Measurements from ENCODE around the gene FSIP1. TPM values are rescaled to one million over a fixed set of nuclear protein-coding genes. Genes with fewer than 3 reads are reported as not detected.

Gene FSIP1
- total RNA-seq, 2 experiments from 2014 or later = 0.50 to 0.56 TPM

DNA sequence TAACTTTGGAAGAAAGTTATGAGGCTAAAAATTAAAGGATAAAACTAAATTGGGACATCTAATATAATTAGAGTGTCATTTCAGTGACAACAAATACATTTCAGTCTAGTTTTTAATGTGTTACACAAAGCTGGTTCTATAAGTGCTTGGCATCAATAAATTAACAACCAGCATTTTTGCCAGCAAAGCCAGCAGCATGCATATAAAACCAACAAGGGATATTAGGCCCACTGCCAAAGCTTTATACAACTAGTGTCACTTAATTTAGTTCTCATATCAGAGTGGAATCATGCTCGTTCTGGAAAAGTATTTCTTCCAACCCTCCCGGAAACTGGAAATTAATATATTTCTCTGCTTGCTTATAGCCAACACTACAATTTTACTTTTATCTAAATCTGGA is 113.0 kb downstream of the FSIP1 start:
- Mint-ChIP-seq H3K27me3 (peaks cover 5% of the 10 kb centered on the region), H3K36me3 (no peaks in the 10 kb centered on the region), H3K9me3 (ENCODE audit: low read depth) (no peaks in the 10 kb centered on the region), H3K27ac (no peak overlapping the region), H3K4me3 (no peak overlapping the region), H3K4me1 (peaks cover 2% of the 10 kb centered on the region)
- DNase-seq (no peak), ATAC-seq (no peak)
- CTCF ChIA-PET = interaction anchor here (1.8 to 1.9 kb wide), 2 partner anchors 15 to 87 kb away, joined by 5 to 7 read pairs; no protein-coding TSS in a partner anchor

GRCh38 chr15:39669241-39669640 is 113.4 kb downstream of the FSIP1 start:
- peaks cover 8% of the 10 kb centered on the region for H3K27me3 Mint-ChIP-seq
- CTCF ChIA-PET = interaction anchor here (1.4 to 1.9 kb wide), 3 partner anchors 15 to 88 kb away, joined by 3 to 7 read pairs (median 5); no protein-coding TSS in a partner anchor
- no peak overlapping the region for H3K4me3 Mint-ChIP-seq
- H3K36me3 Mint-ChIP-seq = no peaks in the 10 kb centered on the region
- H3K4me1 Mint-ChIP-seq = peaks cover 2% of the 10 kb centered on the region
- H3K27ac Mint-ChIP-seq = no peak overlapping the region
- no peak for ATAC-seq
- H3K9me3 Mint-ChIP-seq (ENCODE audit: low read depth) = no peaks in the 10 kb centered on the region
- no peak for DNase-seq

GRCh38 chr15:39668457-39668856 is 114.2 kb downstream of the FSIP1 start:
- DNase-seq (no peak), ATAC-seq (no peak)
- no peaks in the 10 kb centered on the region for H3K36me3 Mint-ChIP-seq
- H3K27ac Mint-ChIP-seq = no peak overlapping the region
- CTCF ChIA-PET = interaction anchor here (1.4 to 1.9 kb wide), 2 partner anchors 14 to 24 kb away, joined by 3 to 5 read pairs; no protein-coding TSS in a partner anchor
- no peak overlapping the region for H3K4me3 Mint-ChIP-seq
- H3K27me3 Mint-ChIP-seq = peaks cover 10% of the 10 kb centered on the region
- no peaks in the 10 kb centered on the region for H3K9me3 Mint-ChIP-seq (ENCODE audit: low read depth)
- H3K4me1 Mint-ChIP-seq = peaks cover 2% of the 10 kb centered on the region

DNA sequence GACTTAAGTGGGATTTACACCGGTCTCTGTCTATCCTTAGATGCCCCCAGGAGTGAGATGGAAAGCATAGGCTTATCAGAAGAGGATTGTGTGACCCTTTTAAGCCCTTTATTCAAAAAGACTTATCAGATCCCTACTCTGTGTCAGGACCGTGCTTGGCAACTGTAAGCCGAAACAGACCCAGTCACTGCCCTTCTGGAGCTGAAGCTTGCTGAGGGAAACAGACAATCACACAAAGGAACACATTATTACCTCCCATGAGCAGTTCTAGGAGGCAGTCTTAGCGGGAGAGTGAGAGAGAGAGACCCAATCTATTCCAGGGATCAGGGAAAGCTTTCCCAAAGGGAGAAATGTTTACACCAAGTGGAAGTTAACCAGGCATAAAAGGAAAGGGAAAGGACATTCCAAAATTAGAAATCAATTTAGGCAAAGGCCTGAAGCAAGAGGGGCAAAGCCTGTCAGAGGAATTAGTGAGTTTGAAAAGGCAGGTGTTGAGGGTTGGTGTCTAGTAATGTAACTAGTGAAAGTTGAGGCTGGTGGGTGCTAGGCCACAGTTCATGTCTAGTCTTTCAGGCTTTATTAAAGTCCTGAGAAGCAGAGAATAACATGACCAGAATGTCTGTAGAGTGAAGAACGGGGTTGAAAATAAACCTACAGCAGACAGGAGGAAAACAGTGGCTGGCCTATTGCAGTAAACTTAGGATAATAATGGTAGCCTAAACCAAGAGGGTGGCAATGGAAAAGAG is 115.1 kb downstream of the FSIP1 start:
- peaks cover 2% of the 10 kb centered on the region for H3K4me1 Mint-ChIP-seq
- DNase-seq = no peak
- no peaks in the 10 kb centered on the region for H3K36me3 Mint-ChIP-seq
- CTCF ChIA-PET = interaction anchor here (0.7 to 1.4 kb wide), 2 partner anchors 14 to 22 kb away, joined by 3 read pairs; no protein-coding TSS in a partner anchor
- H3K27me3 Mint-ChIP-seq = peaks cover 12% of the 10 kb centered on the region
- no peak overlapping the region for H3K27ac Mint-ChIP-seq
- H3K9me3 Mint-ChIP-seq (ENCODE audit: low read depth) = no peaks in the 10 kb centered on the region
- no peak for ATAC-seq
- H3K4me3 Mint-ChIP-seq = no peak overlapping the region

- H3K4me1 Mint-ChIP-seq = peaks cover 2% of the 10 kb centered on the region
- CTCF ChIA-PET = interaction anchor here (0.7 to 1.4 kb wide), 3 partner anchors 13 to 87 kb away, joined by 3 read pairs; no protein-coding TSS in a partner anchor
- ATAC-seq = no peak
- H3K4me3 Mint-ChIP-seq = no peak overlapping the region
- H3K36me3 Mint-ChIP-seq = no peaks in the 10 kb centered on the region
- peaks cover 12% of the 10 kb centered on the region for H3K27me3 Mint-ChIP-seq
- no peaks in the 10 kb centered on the region for H3K9me3 Mint-ChIP-seq (ENCODE audit: low read depth)
- no peak for DNase-seq
- no peak overlapping the region for H3K27ac Mint-ChIP-seq
These were observed 116.0 kb downstream of the FSIP1 start for GRCh38 chr15:39666677-39667076.

- Mint-ChIP-seq H3K9me3 (ENCODE audit: low read depth) (no peaks in the 10 kb centered on the region), H3K36me3 (no peaks in the 10 kb centered on the region), H3K27ac (no peak overlapping the region), H3K4me1 (peaks cover 2% of the 10 kb centered on the region), H3K27me3 (peaks cover 10% of the 10 kb centered on the region), H3K4me3 (no peak overlapping the region)
- DNase-seq (no peak), ATAC-seq (no peak)
- CTCF ChIA-PET = interaction anchor here (0.8 to 1.9 kb wide), 2 partner anchors 21 to 85 kb away, joined by 3 to 7 read pairs; partner anchors contain the start of gene THBS1
These were observed 116.9 kb downstream of the FSIP1 start for GRCh38 chr15:39665629-39666250.

GRCh38 chr15:39663704-39664250 is 118.9 kb downstream of the FSIP1 start:
- H3K4me3 Mint-ChIP-seq = no peak overlapping the region

GRCh38 chr15:39661776-39662175 is 120.9 kb downstream of the FSIP1 start:
- DNase-seq (no peak), ATAC-seq (no peak)
- Mint-ChIP-seq H3K36me3 (peaks cover 3% of the 10 kb centered on the region), H3K27me3 (peaks cover 10% of the 10 kb centered on the region), H3K4me1 (peaks cover 2% of the 10 kb centered on the region), H3K4me3 (no peak overlapping the region), H3K9me3 (ENCODE audit: low read depth) (no peaks in the 10 kb centered on the region), H3K27ac (no peak overlapping the region)
- CTCF ChIA-PET = no interaction called here

More at GRCh38 chr15:39663704-39664250, 118.9 kb downstream of the FSIP1 start:
- DNase-seq = no peak
- peaks cover 10% of the 10 kb centered on the region for H3K27me3 Mint-ChIP-seq
- H3K9me3 Mint-ChIP-seq (ENCODE audit: low read depth) = no peaks in the 10 kb centered on the region
- H3K36me3 Mint-ChIP-seq = peaks cover 1% of the 10 kb centered on the region
- no peak for ATAC-seq
- no peak overlapping the region for H3K27ac Mint-ChIP-seq
- CTCF ChIA-PET = interaction anchor here (1.9 kb wide), 1 partner anchor 83 kb away, joined by 7 read pairs; the partner anchor contains the start of gene THBS1
- H3K4me1 Mint-ChIP-seq = peaks cover 2% of the 10 kb centered on the region

DNA sequence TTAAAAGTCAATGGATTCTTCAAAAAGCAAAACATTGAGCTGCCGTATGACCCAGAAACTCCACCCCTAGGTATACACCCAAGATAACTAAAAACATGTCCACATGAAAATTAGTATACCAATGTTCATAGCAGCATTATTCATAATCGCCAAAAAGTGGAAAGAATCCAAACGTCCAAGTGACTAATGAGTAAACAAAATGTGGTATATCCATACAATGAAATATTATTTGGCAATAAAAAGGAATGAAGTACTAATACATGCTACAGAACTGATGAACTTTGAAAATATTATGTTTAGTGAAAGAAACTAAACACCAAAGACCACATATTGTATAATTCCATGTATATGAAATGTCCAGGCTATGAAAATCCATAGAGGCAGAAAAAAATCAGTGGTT is 123.9 kb downstream of the FSIP1 start:
- no peak overlapping the region for H3K27ac Mint-ChIP-seq
- ATAC-seq (no peak), DNase-seq (no peak)
- H3K36me3 Mint-ChIP-seq = peaks cover 3% of the 10 kb centered on the region
- no peak overlapping the region for H3K4me3 Mint-ChIP-seq
- no peaks in the 10 kb centered on the region for H3K4me1 Mint-ChIP-seq
- H3K27me3 Mint-ChIP-seq = peaks cover 4% of the 10 kb centered on the region
- CTCF ChIA-PET = interaction anchor here (0.7 kb wide), 1 partner anchor 46 kb away, joined by 3 read pairs; no protein-coding TSS in a partner anchor
- no peaks in the 10 kb centered on the region for H3K9me3 Mint-ChIP-seq (ENCODE audit: low read depth)

- CTCF ChIA-PET = interaction anchor here (0.9 kb wide), 1 partner anchor 17 kb away, joined by 5 read pairs; no protein-coding TSS in a partner anchor
These were observed 125.0 kb downstream of the FSIP1 start for GRCh38 chr15:39657668-39658067.

GRCh38 chr15:39657181-39657580 is 125.5 kb downstream of the FSIP1 start:
- Mint-ChIP-seq H3K9me3 (ENCODE audit: low read depth) (no peaks in the 10 kb centered on the region), H3K4me1 (no peaks in the 10 kb centered on the region), H3K4me3 (no peak overlapping the region), H3K27me3 (no peaks in the 10 kb centered on the region), H3K27ac (no peak overlapping the region), H3K36me3 (peaks cover 3% of the 10 kb centered on the region)
- CTCF ChIA-PET = no interaction called here
- ATAC-seq (no peak), DNase-seq (no peak)

More at GRCh38 chr15:39657668-39658067, 125.0 kb downstream of the FSIP1 start:
- Mint-ChIP-seq H3K36me3 (peaks cover 3% of the 10 kb centered on the region), H3K27ac (no peak overlapping the region), H3K4me1 (no peaks in the 10 kb centered on the region), H3K4me3 (no peak overlapping the region), H3K27me3 (no peaks in the 10 kb centered on the region), H3K9me3 (ENCODE audit: low read depth) (no peaks in the 10 kb centered on the region)
- no peak for ATAC-seq
- no peak for DNase-seq

DNA sequence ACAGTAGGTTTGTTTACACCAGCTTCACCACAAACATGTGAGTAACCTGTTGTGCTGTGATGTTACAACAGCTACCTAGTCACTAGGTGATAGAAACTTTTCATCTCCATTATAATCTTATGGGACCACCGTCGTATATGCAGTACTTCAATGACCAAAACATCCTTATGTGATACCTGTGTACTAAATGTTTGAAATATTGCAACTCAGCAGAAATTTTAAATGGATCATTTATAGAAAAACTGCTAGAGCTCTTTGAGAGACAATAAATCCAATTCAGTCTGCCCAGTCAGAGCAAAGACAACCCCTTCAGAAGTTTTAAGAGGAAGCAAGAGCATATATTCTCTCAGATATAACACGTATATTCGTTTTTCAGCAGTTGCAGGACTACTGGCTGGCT is 128.3 kb downstream of the FSIP1 start:
- ATAC-seq (no peak), DNase-seq (no peak)
- H3K4me1 Mint-ChIP-seq = no peaks in the 10 kb centered on the region
- H3K27me3 Mint-ChIP-seq = peaks cover 7% of the 10 kb centered on the region
- no peak overlapping the region for H3K27ac Mint-ChIP-seq
- CTCF ChIA-PET = interaction anchor here (1.0 to 1.9 kb wide), 5 partner anchors 13 to 103 kb away, joined by 3 to 5 read pairs (median 4); no protein-coding TSS in a partner anchor
- H3K36me3 Mint-ChIP-seq = peaks cover 2% of the 10 kb centered on the region
- H3K4me3 Mint-ChIP-seq = no peak overlapping the region
- no peaks in the 10 kb centered on the region for H3K9me3 Mint-ChIP-seq (ENCODE audit: low read depth)

- no peak for ATAC-seq
- Mint-ChIP-seq H3K9me3 (ENCODE audit: low read depth) (no peaks in the 10 kb centered on the region), H3K27ac (no peak overlapping the region), H3K27me3 (peaks cover 7% of the 10 kb centered on the region), H3K4me3 (no peak overlapping the region), H3K36me3 (peaks cover 1% of the 10 kb centered on the region), H3K4me1 (peaks cover 2% of the 10 kb centered on the region)
- CTCF ChIA-PET = interaction anchor here (1.3 kb wide), 1 partner anchor 15 kb away, joined by 3 read pairs; no protein-coding TSS in a partner anchor
- no peak for DNase-seq
These were observed 130.8 kb downstream of the FSIP1 start for GRCh38 chr15:39651881-39652280.
